Activated T-helper 9 cell treated with anti-CD3 and anti-CD28 coated beads, Interleukin-2, amount 50 U/mL, for 16 hours (primary cell): Measurements from ENCODE around the gene EFEMP2.
A peak's percentile ranks its signal among the peaks of the same experiment; 100 is the strongest.
"Not testable (repeated sequence)": the region's sequence is repeated elsewhere in the genome, so short reads cannot be mapped to it uniquely, and the experiment has no call there.

ENCODE experiments used
- DNase-seq: peaks from one replicate; pipeline ENCODE4 v3.0.0-alpha.2; 2020; ENCODE audit warnings: low read depth

The EFEMP2 gene

GRCh38 chr11:65900125-65900898 is 27.7 kb upstream of the EFEMP2 start, which contains the start of gene FOSL1:
Gene FOSL1, minus strand, starts transcription at chr11:65900388. Its CDS starts 49 bp downstream, at chr11:65900339.
- DNase-seq: peak; percentile 92

- DNase-seq: peak; percentile 70
Observed at GRCh38 chr11:65899356-65900124, 26.9 kb upstream of the EFEMP2 start.

GRCh38 chr11:65898656-65899355 is 26.2 kb upstream of the EFEMP2 start:
- DNase-seq: no peak

GRCh38 chr11:65897020-65897471 is 24.4 kb upstream of the EFEMP2 start:
- no peak for DNase-seq

GRCh38 chr11:65896034-65896999 is 23.7 kb upstream of the EFEMP2 start:
- no peak for DNase-seq

GRCh38 chr11:65895482-65895981 is 22.9 kb upstream of the EFEMP2 start:
- DNase-seq: no peak

GRCh38 chr11:65894034-65894591 is 21.5 kb upstream of the EFEMP2 start:
- DNase-seq: no peak

- DNase-seq: no peak
Observed at GRCh38 chr11:65892661-65893317, 20.2 kb upstream of the EFEMP2 start.

GRCh38 chr11:65892137-65892540 is 19.5 kb upstream of the EFEMP2 start:
- DNase-seq: not testable (repeated sequence)

- DNase-seq: no peak
Observed at GRCh38 chr11:65891219-65892136, 18.9 kb upstream of the EFEMP2 start.

- peak; percentile 99 for DNase-seq
Observed at GRCh38 chr11:65890324-65891218, 18.0 kb upstream of the EFEMP2 start, which contains the start of gene CCDC85B. Gene CCDC85B, plus strand, starts transcription at chr11:65890673. Its CDS starts 111 bp downstream, at chr11:65890784.

GRCh38 chr11:65888163-65888814 is 15.7 kb upstream of the EFEMP2 start, which contains the start of gene FIBP:
Gene FIBP, minus strand, starts transcription at chr11:65888471. Its CDS starts 53 bp downstream, at chr11:65888418.
- peak; percentile 94 for DNase-seq

- no peak for DNase-seq
Observed at GRCh38 chr11:65887723-65888162, 15.1 kb upstream of the EFEMP2 start.

- no peak for DNase-seq
Observed at GRCh38 chr11:65886826-65887722, 14.5 kb upstream of the EFEMP2 start.

GRCh38 chr11:65885808-65886536 is 13.4 kb upstream of the EFEMP2 start:
- no peak for DNase-seq
